Measurements from ENCODE around the gene ATF7IP2. TPM values are rescaled to one million over a fixed set of nuclear protein-coding genes. Genes with fewer than 3 reads are reported as not detected.
A peak's percentile ranks its signal among the peaks of the same experiment; 100 is the strongest.

The ATF7IP2 gene
- total RNA-seq, 1 donor from 2014 or later = 16.0 TPM

DNA sequence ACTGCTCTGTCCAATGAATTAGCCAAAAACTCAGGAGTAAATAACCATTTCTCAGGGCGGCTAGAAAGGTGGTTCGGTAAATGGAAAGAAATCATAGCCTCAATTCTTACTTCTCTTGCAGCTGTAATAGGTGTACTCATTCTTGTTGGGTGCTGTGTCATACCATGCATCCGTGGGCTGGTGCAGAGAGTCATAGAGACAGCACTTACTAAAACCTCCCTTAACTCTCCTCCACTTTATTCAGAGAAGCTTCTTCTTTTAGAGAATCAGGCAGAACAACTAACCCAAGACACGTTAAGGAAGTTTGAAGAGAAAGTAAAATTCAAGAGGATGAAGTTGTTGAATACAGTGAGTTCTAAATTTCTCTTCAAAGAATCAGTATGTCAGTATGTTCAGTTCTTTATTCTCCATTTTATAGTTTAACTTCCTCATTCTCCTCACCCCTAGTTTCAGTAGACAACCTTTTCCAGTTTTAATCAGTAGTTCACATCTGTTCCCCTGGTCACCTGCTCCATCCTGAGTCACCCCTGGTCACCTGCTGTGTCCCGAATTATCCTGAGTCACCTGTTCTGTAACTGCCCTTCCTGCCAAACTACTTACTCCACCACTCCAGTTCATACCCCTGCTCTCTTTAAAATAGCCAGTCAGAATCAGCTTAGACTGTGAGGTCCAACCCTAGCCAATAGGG, 108.6 kb downstream of the ATF7IP2 start:
- intact Hi-C loops (cut with DNase I) = no loop called here
- Histone ChIP-seq H3K4me1 (no peaks in the 10 kb centered on the region), H3K36me3 (peaks cover 16% of the 10 kb centered on the region), H3K27ac (no peak overlapping the region), H3K27me3 (ENCODE audit: low read depth) (no peaks in the 10 kb centered on the region), H3K9me3 (peaks cover 7% of the 10 kb centered on the region), H3K4me3 (no peak overlapping the region)
- DNase-seq (no peak), ATAC-seq (peak in 1 of 2 donors; percentile 55)
- no peak for TF ChIP-seq CTCF (IDR thresholded peaks at IDR 0.05)

DNA sequence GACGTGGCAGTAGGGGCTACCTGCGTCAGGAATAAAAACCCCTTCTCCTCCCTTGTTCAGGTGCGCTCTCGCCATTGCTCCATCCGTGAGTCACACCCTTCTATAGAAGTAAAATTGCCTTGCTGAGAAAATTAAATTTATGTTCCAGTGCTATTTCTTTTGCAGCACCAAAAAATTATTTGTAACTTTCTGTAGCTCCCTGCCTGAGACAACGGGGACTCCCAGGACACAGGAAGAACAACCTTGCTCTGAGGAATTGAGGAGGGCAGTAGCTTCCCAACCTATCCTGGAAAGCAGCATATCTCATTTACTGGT, 109.1 kb downstream of the ATF7IP2 start:
- Histone ChIP-seq H3K9me3 (peaks cover 7% of the 10 kb centered on the region), H3K27me3 (ENCODE audit: low read depth) (no peaks in the 10 kb centered on the region), H3K4me1 (no peaks in the 10 kb centered on the region), H3K4me3 (no peak overlapping the region), H3K36me3 (peaks cover 16% of the 10 kb centered on the region), H3K27ac (no peak overlapping the region)
- no peak for DNase-seq
- intact Hi-C loops (cut with DNase I) = no loop called here
- ATAC-seq = peak in 1 of 2 donors; percentile 19
- TF ChIP-seq CTCF (IDR thresholded peaks at IDR 0.05) = no peak

GRCh38 chr16:10497132-10498101, 111.6 kb downstream of the ATF7IP2 start:
- Histone ChIP-seq H3K9me3 (peaks cover 7% of the 10 kb centered on the region), H3K27me3 (ENCODE audit: low read depth) (no peaks in the 10 kb centered on the region), H3K4me1 (no peaks in the 10 kb centered on the region), H3K27ac (no peak overlapping the region), H3K4me3 (no peak overlapping the region), H3K36me3 (peaks cover 28% of the 10 kb centered on the region)
- intact Hi-C loops (cut with DNase I) = no loop called here
- TF ChIP-seq CTCF (IDR thresholded peaks at IDR 0.05) = no peak
- ATAC-seq (peak in 1 of 2 donors; percentile 15), DNase-seq (no peak)

DNA sequence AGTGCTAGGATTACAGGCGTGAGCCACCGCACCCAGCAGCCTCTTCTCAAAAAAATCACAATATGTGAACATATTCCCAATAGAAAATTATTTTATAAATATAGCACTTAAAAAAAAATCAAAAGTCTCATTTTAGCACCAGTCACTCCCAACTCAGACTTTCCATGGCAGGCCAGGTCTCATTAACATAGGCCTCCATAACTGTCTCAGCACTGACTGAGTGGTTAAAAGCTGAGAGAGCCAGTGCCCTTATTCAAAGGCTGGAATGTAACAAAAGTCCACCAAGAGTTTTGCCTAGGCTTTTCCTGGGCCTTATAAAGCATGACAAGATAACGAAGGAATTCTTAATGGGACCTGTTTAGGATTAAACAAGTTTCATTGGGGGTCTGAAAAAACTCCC, 114.7 kb downstream of the ATF7IP2 start:
- H3K4me1 ChIP-seq = no peaks in the 10 kb centered on the region
- DNase-seq (no peak), ATAC-seq (no peak)
- TF ChIP-seq CTCF (IDR thresholded peaks at IDR 0.05) = no peak
- peaks cover 39% of the 10 kb centered on the region for H3K36me3 ChIP-seq
- H3K4me3 ChIP-seq = no peak overlapping the region
- no peaks in the 10 kb centered on the region for H3K27me3 ChIP-seq (ENCODE audit: low read depth)
- intact Hi-C loops (cut with DNase I) = no loop called here
- no peaks in the 10 kb centered on the region for H3K9me3 ChIP-seq
- no peak overlapping the region for H3K27ac ChIP-seq

- intact Hi-C loops (cut with DNase I) = no loop called here
- peak; percentile 46 to 49 for ATAC-seq
- H3K4me3 ChIP-seq = no peak overlapping the region
Measured at GRCh38 chr16:10501016-10501607, 115.3 kb downstream of the ATF7IP2 start.

More at GRCh38 chr16:10501016-10501607, 115.3 kb downstream of the ATF7IP2 start:
- H3K27ac ChIP-seq = no peak overlapping the region
- H3K4me1 ChIP-seq = no peaks in the 10 kb centered on the region
- no peaks in the 10 kb centered on the region for H3K27me3 ChIP-seq (ENCODE audit: low read depth)
- H3K36me3 ChIP-seq = peaks cover 44% of the 10 kb centered on the region
- no peak for DNase-seq
- no peaks in the 10 kb centered on the region for H3K9me3 ChIP-seq
- no peak for TF ChIP-seq CTCF (IDR thresholded peaks at IDR 0.05)
